GM12878 (cell line): ENCODE results near the gene APOC4. TPM values are rescaled to one million over a fixed set of nuclear protein-coding genes. Genes with fewer than 3 reads are reported as not detected.

Experiments used
- ATAC-seq: fragments of 200-7000 bp; cut with Tn5 transposase; 3 replicates; pipeline ENCODE4 v1.9.1; 2020; ENCODE audit warnings: mild to moderate bottlenecking, moderate library complexity
- BruUV-seq: library from RNA; stranded (reverse); fragments of 400-500 nt; replicated peaks from 2 replicates; lab custom pipeline; 2021; lab: Mats Ljungman, UMichigan
- CTCF ChIA-PET: fragments of 300-600 bp; sonication (Branson Sonifier 250); formaldehyde crosslinking; extraction: SDS; loops from one replicate; lab custom pipeline; 2021; ENCODE audit warnings: inconsistent platforms; lab: Yijun Ruan, JAX
- POLR2A ChIA-PET: fragments of 350-600 bp; formaldehyde crosslinking; extraction: SDS; loops from one replicate; lab custom pipeline; 2021; ENCODE audit warnings: inconsistent platforms; lab: Charles Lee
- RAD21 ChIA-PET: fragments of 300-600 bp; sonication (Branson Sonifier 250); formaldehyde crosslinking; loops from one replicate; lab custom pipeline; 2023; ENCODE audit warnings: antibody characterized with exemption; ENCODE audit not compliant: unreplicated experiment; lab: Charles Lee
- SMC1A ChIA-PET: fragments of 300-600 bp; sonication (Branson Sonifier 250); formaldehyde crosslinking; loops from one replicate; lab custom pipeline; 2023; ENCODE audit not compliant: unreplicated experiment, uncharacterized antibody; lab: Charles Lee
- DNase-seq: peaks from one replicate; pipeline ENCODE4 v3.0.0-alpha.2; 2011; ENCODE audit warnings: low read depth, low spot score
- FAIRE-seq: peaks from 3 replicates; lab custom pipeline; 2011; peaks lifted over from hg19 to GRCh38; lab: Jason Lieb, UNC
- H2AFZ ChIP-seq: 2 replicates; pipeline ENCODE4 v1.6.0; 2011; ENCODE audit warnings: low read depth, low read length, control low read depth; ENCODE audit not compliant: control insufficient read depth
- H3K27ac ChIP-seq: 2 replicates; pipeline ENCODE4 v1.5.1; 2011; ENCODE audit warnings: control low read depth; ENCODE audit not compliant: control insufficient read depth, insufficient read depth
- H3K27me3 ChIP-seq, 2 experiments: replicated peaks in 1 of 2; 2 replicates each; pipeline versions ENCODE4 v1.6.0 to v1.6.1; 2011; ENCODE audit warnings: low read length in 1 of 2; ENCODE audit not compliant: control insufficient read depth in 2 of 2, insufficient read depth in 2 of 2
- H3K36me3 ChIP-seq, 2 experiments: 2 replicates each; pipeline ENCODE4 v1.5.1; 2011; ENCODE audit warnings: low read length in 1 of 2; ENCODE audit not compliant: control insufficient read depth in 2 of 2, insufficient read depth in 2 of 2
- H3K4me1 ChIP-seq: 2 replicates; pipeline ENCODE4 v1.6.1; 2011; ENCODE audit warnings: mild to moderate bottlenecking, low read length, moderate library complexity, mixed read lengths; ENCODE audit not compliant: control insufficient read depth, insufficient read depth
- H3K4me2 ChIP-seq: 2 replicates; pipeline ENCODE4 v1.6.0; 2011; ENCODE audit warnings: control low read depth; ENCODE audit not compliant: control insufficient read depth, insufficient read depth
- H3K4me3 ChIP-seq: fragments of 200-600 bp; sonication (generic); 2 replicates; pipeline ENCODE4 v1.5.1; 2016
- H3K79me2 ChIP-seq: 2 replicates; pipeline ENCODE4 v1.6.0; 2011; ENCODE audit warnings: low read length; ENCODE audit not compliant: control insufficient read depth, insufficient read depth
- H3K9ac ChIP-seq: 2 replicates; pipeline ENCODE4 v1.8.0; 2011; ENCODE audit warnings: low read length, control low read depth, mixed read lengths; ENCODE audit not compliant: control insufficient read depth, insufficient read depth
- H3K9me3 ChIP-seq: replicated peaks from 3 replicates; pipeline ENCODE4 v1.5.1; 2011; ENCODE audit warnings: mild to moderate bottlenecking, low read length; ENCODE audit not compliant: control insufficient read depth, insufficient read depth
- H4K20me1 ChIP-seq: 2 replicates; pipeline ENCODE4 v1.6.0; 2011; ENCODE audit not compliant: control insufficient read depth, insufficient read depth
- CBFB ChIP-seq: IDR thresholded peaks from 2 replicates; pipeline ENCODE4 v1.6.1; 2016; ENCODE audit warnings: antibody characterized with exemption, low read depth
- IRF4 ChIP-seq: IDR thresholded peaks from 2 replicates; pipeline ENCODE4 v1.6.1; 2011; ENCODE audit warnings: low read depth, low read length
- RFX5 ChIP-seq: IDR thresholded peaks from 2 replicates; pipeline ENCODE4 v1.6.1; 2011; ENCODE audit warnings: low read depth, low read length, improper control_type of control experiment
- RUNX3 ChIP-seq: IDR thresholded peaks from 2 replicates; pipeline ENCODE4 v1.6.1; 2012; ENCODE audit warnings: low read length, inconsistent platforms
- SRF ChIP-seq, 2 experiments: IDR thresholded peaks; 2 replicates each; pipeline ENCODE4 v1.6.1; 2011; ENCODE audit warnings: low read depth in 2 of 2, low read length in 2 of 2, mild to moderate bottlenecking in 1 of 2, moderate library complexity in 1 of 2
- YY1 ChIP-seq: IDR thresholded peaks from 2 replicates; pipeline ENCODE4 v1.6.1; 2011; ENCODE audit warnings: low read depth, mild to moderate bottlenecking, low read length
- WGBS: methylation state at CpG from one replicate; pipeline ENCODE4 v1.1.6; 2016; ENCODE audit warnings: low lambda C conversion rate; ENCODE audit not compliant: insufficient replicate concordance, insufficient coverage; ENCODE audit errors: missing lambda C conversion rate; 5-methylcytosine and 5-hydroxymethylcytosine counted together
- in situ Hi-C: fragments of 300-500 bp; cut with MboI; formaldehyde crosslinking; loops from 9 replicates; pipeline ENCODE4 v1.14.3; 2018; ENCODE audit warnings: mixed read lengths
- intact Hi-C: fragments of 100-400 bp; cut with micrococcal nuclease; formaldehyde crosslinking; loops from one replicate; pipeline ENCODE4 v1.14.2; 2022; ENCODE audit not compliant: unreplicated experiment
- polyA plus RNA-seq, 11 experiments: library from polyadenylated mRNA; depleted of rRNA in 4 of 11; unstranded in 6 of 11; stranded (reverse) in 5 of 11; fragments of >200 nt; fragmentation: Nextera tagmentation in 4 of 11; fragmentation: Illumina TruSeq in 1 of 11; extraction: Ambion mirVana in 4 of 11; extraction: Trizol in 1 of 11; gene quantifications; 1 replicate in 1 of 11; 2 replicates in 10 of 11; pipeline versions ENCODE4 v1.2.1 to v1.2.3, GENCODE V29; 2011 to 2016; ENCODE audit warnings: inconsistent platforms in 2 of 11, missing spikeins in 2 of 11, low read depth in 1 of 11
- total RNA-seq, 4 experiments: library from RNA; depleted of rRNA in 3 of 4; stranded (reverse); fragments of >200 nt in 3 of 4; fragmentation: Illumina TruSeq in 1 of 4; extraction: Trizol in 1 of 4; gene quantifications; 2 replicates each; pipeline versions ENCODE4 v1.2.1 to v1.2.3, GENCODE V29; 2013 to 2021
- TF ChIP-seq, protein P1 (sequence below), 3 experiments: IDR thresholded peaks in 2 of 3; conservative IDR thresholded peaks in 1 of 3; 2 replicates each; pipeline ENCODE4 v1.5.1; 2011; ENCODE audit warnings: low read depth in 3 of 3, low read length in 3 of 3, mild to moderate bottlenecking in 3 of 3, control low read depth in 2 of 3, moderate library complexity in 2 of 3, inconsistent platforms in 1 of 3, mixed read lengths in 1 of 3; ENCODE audit not compliant: control insufficient read depth in 2 of 3, insufficient read depth in 1 of 3; ENCODE audit errors: extremely low read depth in 1 of 3
- TF ChIP-seq, protein P2 (sequence below): IDR thresholded peaks from 2 replicates; pipeline ENCODE4 v1.6.1; 2011; ENCODE audit warnings: mild to moderate bottlenecking, low read depth, low read length, moderate library complexity; ENCODE audit not compliant: insufficient replicate concordance
- TF ChIP-seq, protein P3 (sequence below): IDR thresholded peaks from 2 replicates; pipeline ENCODE4 v1.6.1; 2011; ENCODE audit warnings: borderline replicate concordance, low read depth, mild to moderate bottlenecking, moderate library complexity, low read length; ENCODE audit not compliant: insufficient read depth, poor library complexity, severe bottlenecking
- TF ChIP-seq, protein P4 (sequence below): fragments of 450-650 bp; IDR thresholded peaks from 2 replicates; pipeline ENCODE4 v1.6.1; 2017; ENCODE audit warnings: borderline replicate concordance

Gene APOC4
- total and polyA plus RNA-seq, 10 of the 15 experiments (the other 5 are each of a cell fraction or from before 2014, with no cell fraction given), result not detected

DNA sequence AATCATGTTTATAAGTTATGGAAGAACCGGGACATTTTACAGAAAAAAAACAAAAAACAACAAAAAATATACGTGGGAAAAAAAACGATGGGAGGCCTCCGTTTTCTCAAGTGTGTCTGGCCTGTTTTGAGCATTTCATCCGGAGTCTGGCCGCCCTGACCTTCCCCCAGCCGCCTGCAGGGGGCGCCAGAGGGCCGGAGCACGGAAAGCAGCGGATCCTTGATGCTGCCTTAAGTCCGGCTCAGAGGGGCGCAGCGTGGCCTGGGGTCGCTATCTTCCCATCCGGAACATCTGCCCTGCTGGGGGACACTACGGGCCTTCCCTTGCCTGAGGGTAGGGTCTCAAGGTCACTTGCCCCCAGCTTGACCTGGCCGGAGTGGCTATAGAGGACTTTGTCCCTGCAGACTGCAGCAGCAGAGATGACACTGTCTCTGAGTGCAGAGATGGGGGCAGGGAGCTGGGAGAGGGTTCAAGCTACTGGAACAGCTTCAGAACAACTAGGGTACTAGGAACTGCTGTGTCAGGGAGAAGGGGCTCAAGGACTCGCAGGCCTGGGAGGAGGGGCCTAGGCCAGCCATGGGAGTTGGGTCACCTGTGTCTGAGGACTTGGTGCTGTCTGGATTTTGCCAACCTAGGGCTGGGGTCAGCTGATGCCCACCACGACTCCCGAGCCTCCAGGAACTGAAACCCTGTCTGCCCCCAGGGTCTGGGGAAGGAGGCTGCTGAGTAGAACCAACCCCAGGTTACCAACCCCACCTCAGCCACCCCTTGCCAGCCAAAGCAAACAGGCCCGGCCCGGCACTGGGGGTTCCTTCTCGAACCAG, 38.2 kb upstream of the APOC4 start (continued):
- TF ChIP-seq, protein P1, sequence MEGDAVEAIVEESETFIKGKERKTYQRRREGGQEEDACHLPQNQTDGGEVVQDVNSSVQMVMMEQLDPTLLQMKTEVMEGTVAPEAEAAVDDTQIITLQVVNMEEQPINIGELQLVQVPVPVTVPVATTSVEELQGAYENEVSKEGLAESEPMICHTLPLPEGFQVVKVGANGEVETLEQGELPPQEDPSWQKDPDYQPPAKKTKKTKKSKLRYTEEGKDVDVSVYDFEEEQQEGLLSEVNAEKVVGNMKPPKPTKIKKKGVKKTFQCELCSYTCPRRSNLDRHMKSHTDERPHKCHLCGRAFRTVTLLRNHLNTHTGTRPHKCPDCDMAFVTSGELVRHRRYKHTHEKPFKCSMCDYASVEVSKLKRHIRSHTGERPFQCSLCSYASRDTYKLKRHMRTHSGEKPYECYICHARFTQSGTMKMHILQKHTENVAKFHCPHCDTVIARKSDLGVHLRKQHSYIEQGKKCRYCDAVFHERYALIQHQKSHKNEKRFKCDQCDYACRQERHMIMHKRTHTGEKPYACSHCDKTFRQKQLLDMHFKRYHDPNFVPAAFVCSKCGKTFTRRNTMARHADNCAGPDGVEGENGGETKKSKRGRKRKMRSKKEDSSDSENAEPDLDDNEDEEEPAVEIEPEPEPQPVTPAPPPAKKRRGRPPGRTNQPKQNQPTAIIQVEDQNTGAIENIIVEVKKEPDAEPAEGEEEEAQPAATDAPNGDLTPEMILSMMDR (IDR thresholded peaks at IDR 0.05 in 2 of 3, conservative IDR thresholded peaks at IDR 0.05 in 1 of 3; ENCODE audit: control insufficient read depth in 2 of 3, extremely low read depth in 1 of 3, insufficient read depth in 1 of 3, low read depth in 3 of 3, low read length in 3 of 3), result peak; percentile 93 to 99 (median 96)
- TF ChIP-seq SRF (IDR thresholded peaks at IDR 0.05; ENCODE audit: low read depth in 2 of 2, low read length in 2 of 2), result 0 out of 4 replicates have a peak, but pooled peaks of 1 of the 2 experiments have one; percentile 15
- peak; percentile 51; the same call in 1 of the 2 replicates for TF ChIP-seq YY1

DNA sequence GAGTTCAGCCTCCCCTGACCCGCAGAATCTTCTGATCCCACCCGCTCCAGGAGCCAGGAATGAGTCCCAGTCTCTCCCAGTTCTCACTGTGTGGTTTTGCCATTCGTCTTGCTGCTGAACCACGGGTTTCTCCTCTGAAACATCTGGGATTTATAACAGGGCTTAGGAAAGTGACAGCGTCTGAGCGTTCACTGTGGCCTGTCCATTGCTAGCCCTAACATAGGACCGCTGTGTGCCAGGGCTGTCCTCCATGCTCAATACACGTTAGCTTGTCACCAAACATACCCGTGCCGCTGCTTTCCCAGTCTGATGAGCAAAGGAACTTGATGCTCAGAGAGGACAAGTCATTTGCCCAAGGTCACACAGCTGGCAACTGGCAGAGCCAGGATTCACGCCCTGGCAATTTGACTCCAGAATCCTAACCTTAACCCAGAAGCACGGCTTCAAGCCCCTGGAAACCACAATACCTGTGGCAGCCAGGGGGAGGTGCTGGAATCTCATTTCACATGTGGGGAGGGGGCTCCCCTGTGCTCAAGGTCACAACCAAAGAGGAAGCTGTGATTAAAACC, 37.5 kb upstream of the APOC4 start:
- no peaks in the 10 kb centered on the region for H3K4me1 ChIP-seq
- SMC1A ChIA-PET, result interaction anchor here (2.2 to 2.3 kb wide), 2 partner anchors 47 to 49 kb away, joined by 7 to 11 read pairs; no protein-coding TSS in a partner anchor
- H3K9ac ChIP-seq, result no peak overlapping the region
- H2AFZ ChIP-seq, result no peak overlapping the region
- H3K9me3 ChIP-seq, result no peaks in the 10 kb centered on the region
- no peak overlapping the region for H3K27ac ChIP-seq
- DNase-seq (no peak), FAIRE-seq (no peak), ATAC-seq (no peak)
- BruUV-seq, result no TSS peak
- no peaks in the 10 kb centered on the region for H3K79me2 ChIP-seq
- no peaks in the 10 kb centered on the region; the same call in 1 of the 2 replicates for H4K20me1 ChIP-seq
- in situ Hi-C loops (loop anchor here (5.0 to 10.0 kb wide), 3 partner anchors 50 to 430 kb away; partner anchors contain the start of gene CLPTM1), intact Hi-C loops (no loop called here)
- no peaks in the 10 kb centered on the region for H3K27me3 ChIP-seq
- CTCF ChIA-PET, result interaction anchor here (0.8 to 4.3 kb wide), 11 partner anchors 11 to 221 kb away, joined by 3 to 34 read pairs (median 4); partner anchors contain the start of genes CLPTM1 and TOMM40
- no peak overlapping the region for H3K4me3 ChIP-seq
- peaks cover 8 to 22% of the 10 kb centered on the region in 2 experiments; a peak in 3 of 4 replicates for H3K36me3 ChIP-seq
- RAD21 ChIA-PET, result interaction anchor here (2.3 kb wide), 1 partner anchor 155 kb away, joined by 8 read pairs; no protein-coding TSS in a partner anchor
- POLR2A ChIA-PET, result interaction anchor here (1.0 kb wide), 1 partner anchor 135 kb away, joined by 3 read pairs; no protein-coding TSS in a partner anchor
- no peak overlapping the region for H3K4me2 ChIP-seq
- WGBS, result 80% methylated on average over 12 of the region's 12 CpGs
- TF ChIP-seq, protein P2, sequence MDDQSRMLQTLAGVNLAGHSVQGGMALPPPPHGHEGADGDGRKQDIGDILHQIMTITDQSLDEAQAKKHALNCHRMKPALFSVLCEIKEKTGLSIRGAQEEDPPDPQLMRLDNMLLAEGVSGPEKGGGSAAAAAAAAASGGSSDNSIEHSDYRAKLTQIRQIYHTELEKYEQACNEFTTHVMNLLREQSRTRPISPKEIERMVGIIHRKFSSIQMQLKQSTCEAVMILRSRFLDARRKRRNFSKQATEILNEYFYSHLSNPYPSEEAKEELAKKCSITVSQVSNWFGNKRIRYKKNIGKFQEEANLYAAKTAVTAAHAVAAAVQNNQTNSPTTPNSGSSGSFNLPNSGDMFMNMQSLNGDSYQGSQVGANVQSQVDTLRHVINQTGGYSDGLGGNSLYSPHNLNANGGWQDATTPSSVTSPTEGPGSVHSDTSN, result no peak
- TF ChIP-seq RFX5 (no peak), IRF4 (0 out of 2 replicates have a peak, but pooled peaks have one; percentile 11), RUNX3 (peak; percentile 23; the same call in 1 of the 2 replicates), CBFB (peak; percentile 36; the same call in 1 of the 2 replicates)
- TF ChIP-seq, protein P3, sequence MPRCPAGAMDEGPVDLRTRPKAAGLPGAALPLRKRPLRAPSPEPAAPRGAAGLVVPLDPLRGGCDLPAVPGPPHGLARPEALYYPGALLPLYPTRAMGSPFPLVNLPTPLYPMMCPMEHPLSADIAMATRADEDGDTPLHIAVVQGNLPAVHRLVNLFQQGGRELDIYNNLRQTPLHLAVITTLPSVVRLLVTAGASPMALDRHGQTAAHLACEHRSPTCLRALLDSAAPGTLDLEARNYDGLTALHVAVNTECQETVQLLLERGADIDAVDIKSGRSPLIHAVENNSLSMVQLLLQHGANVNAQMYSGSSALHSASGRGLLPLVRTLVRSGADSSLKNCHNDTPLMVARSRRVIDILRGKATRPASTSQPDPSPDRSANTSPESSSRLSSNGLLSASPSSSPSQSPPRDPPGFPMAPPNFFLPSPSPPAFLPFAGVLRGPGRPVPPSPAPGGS, result peak; percentile 1
- TF ChIP-seq, protein P4, sequence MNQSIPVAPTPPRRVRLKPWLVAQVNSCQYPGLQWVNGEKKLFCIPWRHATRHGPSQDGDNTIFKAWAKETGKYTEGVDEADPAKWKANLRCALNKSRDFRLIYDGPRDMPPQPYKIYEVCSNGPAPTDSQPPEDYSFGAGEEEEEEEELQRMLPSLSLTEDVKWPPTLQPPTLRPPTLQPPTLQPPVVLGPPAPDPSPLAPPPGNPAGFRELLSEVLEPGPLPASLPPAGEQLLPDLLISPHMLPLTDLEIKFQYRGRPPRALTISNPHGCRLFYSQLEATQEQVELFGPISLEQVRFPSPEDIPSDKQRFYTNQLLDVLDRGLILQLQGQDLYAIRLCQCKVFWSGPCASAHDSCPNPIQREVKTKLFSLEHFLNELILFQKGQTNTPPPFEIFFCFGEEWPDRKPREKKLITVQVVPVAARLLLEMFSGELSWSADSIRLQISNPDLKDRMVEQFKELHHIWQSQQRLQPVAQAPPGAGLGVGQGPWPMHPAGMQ, result no peak
